Bone marrow (tissue), 2 donors: ENCODE measurements around the gene NOTO.
A peak's percentile ranks its signal among the peaks of the same experiment; 100 is the strongest.

Source experiments
- DNase-seq, 2 donors: peaks; one replicate each; lab custom pipeline; 2025; lab: John Stamatoyannopoulos, UW

The NOTO gene

GRCh38 chr2:73233932-73234832 is 31.8 kb downstream of the NOTO start, which contains the start of gene CCT7:
CCT7 (plus strand) TSS chr2:73234308; CDS start chr2:73234379, 71 bp downstream.
- DNase-seq, result peak; percentile 63 to 72

GRCh38 chr2:73235315-73236028 is 33.1 kb downstream of the NOTO start:
- DNase-seq, result no peak

- DNase-seq, result no peak
These were observed 34.8 kb downstream of the NOTO start for GRCh38 chr2:73237168-73237567.

- DNase-seq, result no peak
These were observed 35.8 kb downstream of the NOTO start for GRCh38 chr2:73238149-73238548.

- no peak for DNase-seq
These were observed 36.6 kb downstream of the NOTO start for GRCh38 chr2:73238976-73239375.

- no peak for DNase-seq
These were observed 37.4 kb downstream of the NOTO start for GRCh38 chr2:73239776-73240175.

GRCh38 chr2:73243884-73244570 is 41.7 kb downstream of the NOTO start:
- DNase-seq, result no peak

GRCh38 chr2:73244580-73244979 is 42.2 kb downstream of the NOTO start:
- no peak for DNase-seq

GRCh38 chr2:73246850-73247249 is 44.5 kb downstream of the NOTO start:
- no peak for DNase-seq

- no peak for DNase-seq
These were observed 47.3 kb downstream of the NOTO start for GRCh38 chr2:73249636-73250035.

- DNase-seq, result no peak
These were observed 48.8 kb downstream of the NOTO start for GRCh38 chr2:73250872-73251846.

GRCh38 chr2:73252238-73253027 is 50.1 kb downstream of the NOTO start:
- DNase-seq, result no peak

GRCh38 chr2:73253400-73253799 is 51.0 kb downstream of the NOTO start:
- no peak for DNase-seq

GRCh38 chr2:73253901-73254300 is 51.5 kb downstream of the NOTO start:
- no peak for DNase-seq

- DNase-seq, result no peak
These were observed 52.1 kb downstream of the NOTO start for GRCh38 chr2:73254343-73255006.

GRCh38 chr2:73255007-73255644 is 52.8 kb downstream of the NOTO start:
- DNase-seq, result no peak

- DNase-seq, result no peak
These were observed 53.7 kb downstream of the NOTO start for GRCh38 chr2:73255907-73256617.

- DNase-seq, result no peak
These were observed 54.2 kb downstream of the NOTO start for GRCh38 chr2:73256618-73256922.

GRCh38 chr2:73257021-73257420 is 54.6 kb downstream of the NOTO start:
- DNase-seq, result no peak
